GM12865 (cell line): ENCODE measurements around the gene RNF14.

Experiments used
- DNase-seq: peaks from one replicate; pipeline ENCODE4 v3.0.0; 2010; ENCODE audit warnings: low read depth
- H3K4me3 ChIP-seq: 2 replicates; pipeline ENCODE4 v1.5.1; 2011; ENCODE audit warnings: mild to moderate bottlenecking, low read depth, low read length, control low read depth
- CTCF ChIP-seq: IDR thresholded peaks from 2 replicates; pipeline ENCODE4 v1.5.1; 2011; ENCODE audit warnings: low read length, control low read depth, low read depth, inconsistent platforms; ENCODE audit not compliant: insufficient read depth; ENCODE audit errors: missing control alignments

Gene RNF14

DNA sequence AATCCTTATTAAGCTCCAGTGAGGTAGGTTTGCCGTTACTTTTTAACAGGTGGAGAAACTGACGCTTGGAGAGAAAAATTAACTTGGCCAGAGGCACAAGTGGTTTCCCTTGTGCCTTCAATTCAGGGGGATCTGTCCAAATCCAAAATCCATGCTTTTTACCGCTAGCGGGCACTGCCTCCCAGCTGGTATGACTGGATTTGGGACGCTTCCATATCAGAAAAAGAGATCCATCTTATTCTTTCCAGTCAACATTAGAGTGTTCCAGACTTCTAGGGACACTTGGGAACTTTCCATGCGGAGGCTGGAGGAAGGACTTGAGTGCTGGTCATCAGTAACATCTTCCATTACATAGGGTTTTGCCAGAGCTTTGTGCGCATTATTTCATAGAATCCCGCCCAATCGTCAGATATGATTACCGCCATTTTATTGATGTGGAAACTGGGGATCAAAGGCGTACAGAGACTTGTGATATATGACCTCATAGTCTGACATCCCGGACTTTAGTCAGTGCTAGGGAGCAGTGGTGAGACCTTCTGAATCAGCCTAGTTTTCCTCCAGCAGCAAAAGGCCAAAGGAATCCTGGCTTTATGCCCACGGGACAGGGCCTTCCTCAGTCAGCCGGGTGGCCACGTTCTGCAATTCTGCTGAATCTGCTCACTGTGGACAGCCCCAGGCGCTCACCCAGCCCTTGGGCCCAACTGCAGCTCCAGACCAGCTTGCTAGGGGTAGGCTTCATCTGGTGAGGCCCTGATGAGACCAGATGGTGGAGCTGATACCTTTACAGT lies 45.0 kb downstream of the RNF14 start:
- no peak overlapping the region for H3K4me3 ChIP-seq
- no peak for DNase-seq
- TF ChIP-seq CTCF: no peak

DNA sequence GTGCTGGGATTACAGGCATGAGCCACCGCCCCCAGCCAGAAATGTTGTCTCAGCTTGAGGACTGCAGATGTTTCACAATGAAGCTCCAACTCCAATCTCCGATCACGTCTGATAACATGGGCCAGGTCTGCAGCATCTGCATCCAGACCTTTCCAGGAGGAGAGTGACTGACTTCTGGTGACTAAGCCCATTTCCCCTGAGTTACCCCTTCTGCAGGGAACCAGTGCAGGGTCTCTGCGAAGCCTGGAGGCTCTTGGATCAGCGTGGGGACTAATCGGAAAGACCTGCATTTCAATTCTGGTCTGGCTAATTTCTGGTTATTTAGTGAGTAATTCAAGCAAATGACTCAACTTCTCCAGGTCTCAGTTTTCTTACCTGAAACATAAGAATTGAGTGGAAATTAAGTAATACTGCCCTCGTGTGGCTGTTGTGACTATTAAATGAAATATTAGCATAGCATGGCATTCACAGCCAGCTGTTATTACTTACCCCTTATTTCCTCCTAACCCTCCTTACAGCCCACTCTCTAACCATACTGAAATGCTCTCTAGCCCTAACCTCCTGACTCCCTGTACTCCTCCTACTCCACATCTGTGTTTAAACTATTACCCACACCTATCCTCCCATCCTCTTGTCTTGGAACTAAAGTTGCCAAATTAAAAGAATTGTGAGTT lies 46.1 kb downstream of the RNF14 start:
- peak; percentile 68 for DNase-seq
- H3K4me3 ChIP-seq: no peak overlapping the region
- peak; percentile 42 for TF ChIP-seq CTCF

GRCh38 chr5:142015781-142016533 lies 47.1 kb downstream of the RNF14 start:
- TF ChIP-seq CTCF: no peak
- peak; percentile 28 for DNase-seq
- no peak overlapping the region for H3K4me3 ChIP-seq

DNA sequence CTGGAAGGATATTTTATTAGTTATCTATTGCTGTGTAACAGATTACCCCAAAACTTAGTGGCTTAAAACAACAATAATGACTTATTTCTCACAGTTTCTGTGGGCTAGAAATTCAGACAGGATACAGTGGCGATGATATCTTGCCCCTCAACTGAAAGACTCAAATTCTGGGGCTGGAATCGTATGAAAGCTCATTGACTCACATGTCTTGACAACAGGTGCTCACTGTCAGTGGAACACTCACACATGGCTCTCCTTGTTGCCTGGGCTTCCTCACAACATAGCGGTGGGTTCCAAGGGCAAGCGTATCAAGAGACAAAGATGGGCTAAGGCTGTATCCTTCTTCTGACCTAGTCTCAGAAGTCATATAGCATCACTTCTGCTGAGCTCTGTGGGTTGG lies 47.7 kb downstream of the RNF14 start:
- TF ChIP-seq CTCF: no peak
- no peak overlapping the region for H3K4me3 ChIP-seq
- peak; percentile 51 for DNase-seq

- H3K4me3 ChIP-seq: no peak overlapping the region
- TF ChIP-seq CTCF: no peak
- DNase-seq: peak; percentile 84
Observed at GRCh38 chr5:142017832-142018427, 49.0 kb downstream of the RNF14 start.

DNA sequence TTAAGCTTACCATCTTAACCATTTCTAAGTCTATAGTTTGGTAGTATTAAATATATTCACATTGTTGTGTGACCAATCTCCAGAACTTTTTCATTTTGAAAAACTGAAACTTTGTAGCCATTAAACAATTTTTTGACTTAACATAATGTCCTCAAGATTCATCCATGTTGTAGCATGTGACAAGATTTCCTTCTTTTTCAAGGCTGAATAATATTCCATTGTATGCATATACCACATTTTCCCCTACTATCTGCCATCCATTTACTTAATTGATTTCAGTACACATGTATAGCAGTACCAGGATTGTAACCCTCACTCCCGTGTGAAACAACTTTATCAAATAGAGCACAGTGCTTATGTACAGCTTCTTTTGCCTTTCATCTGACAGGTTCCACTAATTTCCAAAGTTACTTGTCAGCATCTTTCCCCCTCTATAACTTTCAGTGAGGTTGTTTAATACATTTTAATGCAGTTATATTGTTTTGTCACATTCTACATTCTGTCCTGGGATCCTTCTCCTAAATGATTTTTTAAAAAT lies 51.3 kb downstream of the RNF14 start:
- H3K4me3 ChIP-seq: no peak overlapping the region
- TF ChIP-seq CTCF: no peak
- no peak for DNase-seq
